GM21515 (cell line): ENCODE measurements around the gene ERBB2.
"Not testable (repeated sequence)": the region's sequence is repeated elsewhere in the genome, so short reads cannot be mapped to it uniquely, and the experiment has no call there.

Experiments used
- ATAC-seq: cut with Tn5 transposase; IDR thresholded peaks from one replicate; pipeline ENCODE4 v1.9.1; 2021; ENCODE audit not compliant: unreplicated experiment

Gene ERBB2

GRCh38 chr17:39722965-39723848 lies 23.3 kb downstream of the ERBB2 start:
- no peak for ATAC-seq

- no peak for ATAC-seq
Measured at GRCh38 chr17:39724731-39725130, 24.9 kb downstream of the ERBB2 start.

GRCh38 chr17:39725923-39726322 lies 26.1 kb downstream of the ERBB2 start:
- ATAC-seq: not testable (repeated sequence)

GRCh38 chr17:39726617-39727016 lies 26.8 kb downstream of the ERBB2 start:
- no peak for ATAC-seq

GRCh38 chr17:39727556-39727955 lies 27.7 kb downstream of the ERBB2 start:
- no peak for ATAC-seq

- no peak for ATAC-seq
Measured at GRCh38 chr17:39729280-39729851, 29.5 kb downstream of the ERBB2 start.

GRCh38 chr17:39730095-39730921 lies 30.4 kb downstream of the ERBB2 start, which contains the start of gene MIEN1:
Gene MIEN1 (minus strand): TSS chr17:39730532. CDS start chr17:39730495, 37 bp downstream.
- peak; percentile 74 for ATAC-seq

GRCh38 chr17:39732586-39732985 lies 32.7 kb downstream of the ERBB2 start:
- ATAC-seq: no peak

- no peak for ATAC-seq
Measured at GRCh38 chr17:39735882-39736281, 36.0 kb downstream of the ERBB2 start.

GRCh38 chr17:39736319-39737165 lies 36.7 kb downstream of the ERBB2 start:
- no peak for ATAC-seq

GRCh38 chr17:39737206-39737759 lies 37.4 kb downstream of the ERBB2 start:
- no peak for ATAC-seq

GRCh38 chr17:39737760-39738567 lies 38.1 kb downstream of the ERBB2 start, which contains the start of gene GRB7:
Gene GRB7 (plus strand): TSS chr17:39737938. CDS start chr17:39742302, 4,364 bp downstream.
- ATAC-seq: no peak

GRCh38 chr17:39738568-39738901 lies 38.7 kb downstream of the ERBB2 start:
- ATAC-seq: no peak

GRCh38 chr17:39738983-39739884 lies 39.4 kb downstream of the ERBB2 start:
- ATAC-seq: no peak

- ATAC-seq: no peak
Measured at GRCh38 chr17:39739885-39740356, 40.1 kb downstream of the ERBB2 start.

- ATAC-seq: no peak
Measured at GRCh38 chr17:39740357-39741111, 40.7 kb downstream of the ERBB2 start.

GRCh38 chr17:39742126-39742855 lies 42.4 kb downstream of the ERBB2 start:
- ATAC-seq: no peak
